GM18511 (cell line): ENCODE data around the gene MEMO1.

Experiments used
- ATAC-seq: cut with Tn5 transposase; IDR thresholded peaks from one replicate; pipeline ENCODE4 v1.9.1; 2021; ENCODE audit warnings: mild to moderate bottlenecking, moderate library complexity; ENCODE audit not compliant: unreplicated experiment

MEMO1 gene

DNA sequence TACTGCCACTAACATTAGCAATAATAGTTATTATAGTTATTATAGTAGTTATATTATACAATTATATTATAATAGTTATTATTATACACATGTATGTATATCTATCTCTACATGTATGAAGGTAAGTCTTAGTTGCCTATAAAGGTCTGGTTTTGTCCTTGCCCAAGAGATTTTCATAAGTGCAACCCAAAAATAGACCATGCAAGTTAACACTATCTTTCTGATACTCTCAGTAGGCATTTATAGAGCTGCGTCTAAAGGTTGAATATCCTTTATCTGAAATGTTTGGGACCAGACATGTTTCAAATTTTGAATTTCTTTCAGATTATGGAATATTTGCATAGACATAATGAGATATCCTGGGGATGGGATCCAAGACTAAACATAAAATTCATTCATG is 175.4 kb downstream of the MEMO1 start:
- no peak for ATAC-seq

DNA sequence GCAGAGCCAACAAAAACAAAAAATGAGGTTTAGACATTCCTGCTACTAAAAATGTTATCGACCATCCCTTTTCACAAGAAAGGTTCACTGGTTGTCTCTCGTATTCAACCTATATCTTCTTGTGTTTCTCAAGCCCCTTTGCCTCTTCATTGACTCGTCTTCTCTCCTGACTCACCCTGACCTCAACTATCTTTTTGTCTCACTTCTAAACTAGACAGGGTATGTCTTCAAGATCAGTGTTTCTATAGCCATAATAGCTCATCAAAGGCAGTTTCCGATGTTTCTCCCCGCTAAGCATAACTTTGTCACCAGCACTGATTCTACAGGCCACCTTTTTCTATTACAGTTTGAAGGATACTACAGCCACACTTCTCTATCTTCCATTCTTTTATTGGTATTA is 178.4 kb downstream of the MEMO1 start:
- no peak for ATAC-seq

DNA sequence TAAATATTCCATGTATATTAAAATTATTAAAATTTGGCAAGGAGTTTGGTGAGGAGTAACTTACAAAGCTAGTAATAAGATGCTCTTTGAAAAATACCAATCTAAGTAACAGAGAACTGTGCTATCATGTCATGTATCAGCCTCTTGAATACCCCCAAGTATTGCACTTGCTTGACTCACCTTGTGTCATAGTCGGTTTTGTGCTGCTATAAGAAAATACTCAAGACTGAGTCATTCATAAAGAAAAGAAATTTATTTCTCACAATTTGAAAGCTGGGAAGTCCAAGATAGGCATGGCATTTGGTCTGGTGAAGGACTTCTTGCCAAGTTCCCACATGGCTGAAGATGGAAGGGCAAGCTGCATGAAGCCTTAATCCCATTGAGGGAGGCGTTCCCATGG is 179.2 kb downstream of the MEMO1 start:
- ATAC-seq = no peak

DNA sequence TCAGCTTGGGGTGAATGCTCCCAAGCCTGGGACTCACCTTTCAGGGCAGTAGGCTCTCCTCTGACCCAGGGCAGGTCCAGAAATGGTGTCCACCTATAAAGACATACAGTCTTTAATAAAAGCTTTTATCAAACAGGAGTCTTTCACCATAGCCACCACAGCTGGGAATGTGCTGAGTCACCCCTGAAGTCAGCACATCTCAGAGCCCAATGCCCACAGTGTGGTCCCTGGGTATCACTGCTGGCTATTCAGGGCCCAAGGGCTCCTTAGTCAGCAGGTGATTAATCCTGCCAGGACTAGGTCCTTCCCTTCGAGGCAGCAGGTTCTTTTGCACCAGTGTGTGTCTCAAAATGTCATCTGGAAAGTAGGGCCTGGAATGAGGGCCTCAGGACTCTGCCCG is 181.9 kb downstream of the MEMO1 start:
- no peak for ATAC-seq

DNA sequence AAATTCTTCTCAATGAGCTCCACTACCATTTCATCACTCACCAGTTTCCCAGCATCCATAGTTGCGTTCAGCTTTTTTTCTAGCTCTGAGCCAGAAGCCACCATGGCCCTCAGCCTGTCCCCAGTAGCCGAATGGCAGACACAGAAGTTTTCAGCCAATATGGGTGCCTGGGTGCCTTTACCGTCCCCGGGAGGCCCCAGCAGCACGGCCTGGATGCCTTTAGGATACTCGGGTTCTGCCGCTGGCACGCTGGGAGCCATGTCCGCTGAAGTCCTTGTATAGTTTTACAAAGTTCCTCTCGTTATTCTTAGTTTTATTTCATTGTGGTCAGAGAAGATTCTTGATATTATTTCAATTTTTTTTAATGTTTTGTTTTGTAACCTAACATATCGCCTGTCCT is 187.2 kb downstream of the MEMO1 start:
- ATAC-seq = no peak

DNA sequence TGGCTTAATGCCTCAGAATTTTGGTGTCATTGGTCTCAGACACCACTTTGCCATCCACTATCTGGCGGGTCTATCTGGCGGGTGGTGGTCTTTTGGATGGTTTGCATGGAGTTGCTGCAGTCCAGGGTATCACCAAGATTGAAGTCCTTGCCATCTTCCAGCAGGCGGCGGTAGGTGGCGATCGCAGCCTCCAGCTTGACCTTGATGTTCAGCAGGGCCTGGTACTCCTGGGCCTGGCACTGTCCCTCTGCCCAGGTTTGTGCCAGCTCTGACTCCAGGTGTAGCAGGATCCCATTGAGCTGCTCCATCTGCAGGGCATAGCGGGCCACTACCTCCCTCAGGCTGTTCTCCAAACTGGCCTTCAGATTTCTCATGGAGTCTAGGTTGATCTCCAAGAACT is 188.2 kb downstream of the MEMO1 start:
- no peak for ATAC-seq
